OCI-LY3 (cell line): ENCODE measurements around the gene NR2F2.

ENCODE experiments used
- H2AFZ ChIP-seq: fragments of 200-600, 300-600 bp; shearing (Covaris generic); 2 replicates; pipeline ENCODE4 v1.6.0; 2014; ENCODE audit warnings: antibody characterized with exemption, low read depth, low read length
- H3K27ac ChIP-seq: fragments of 200-600, 300-600 bp; sonication (generic); 2 replicates; pipeline ENCODE4 v1.5.1; 2014; ENCODE audit warnings: mild to moderate bottlenecking, low read length, moderate library complexity, mixed read lengths
- H3K27me3 ChIP-seq: fragments of 200-600, 300-600 bp; sonication (generic); 2 replicates; pipeline ENCODE4 v1.6.1; 2014; ENCODE audit warnings: low read depth, low read length, mixed read lengths
- H3K36me3 ChIP-seq: fragments of 200-600, 300-600 bp; sonication (generic); replicated peaks from 2 replicates; pipeline ENCODE3; 2014; ENCODE audit warnings: low read depth, low read length, mixed read lengths
- H3K4me1 ChIP-seq: fragments of 300-600, 200-600 bp; sonication (generic); 2 replicates; pipeline ENCODE4 v1.6.1; 2014; ENCODE audit warnings: low read length, mixed read lengths
- H3K4me2 ChIP-seq: fragments of 200-600, 300-600 bp; sonication (generic); 2 replicates; pipeline ENCODE4 v1.6.1; 2014; ENCODE audit warnings: low read length, mixed read lengths
- H3K4me3 ChIP-seq: fragments of 300-600, 200-600 bp; sonication (generic); 2 replicates; pipeline ENCODE4 v1.5.1; 2014; ENCODE audit warnings: antibody characterized with exemption, mild to moderate bottlenecking, low read length, moderate library complexity
- H3K79me2 ChIP-seq: fragments of 300-600, 200-600 bp; shearing (Covaris generic); 2 replicates; pipeline ENCODE4 v1.6.1; 2014; ENCODE audit warnings: mild to moderate bottlenecking, low read length, mixed read lengths
- H3K9ac ChIP-seq: fragments of 300-600, 200-600 bp; shearing (Covaris generic); 2 replicates; pipeline ENCODE4 v1.6.0; 2014; ENCODE audit warnings: mild to moderate bottlenecking, low read length, moderate library complexity
- H3K9me3 ChIP-seq: fragments of 200-600, 300-600 bp; shearing (Covaris generic); 2 replicates; pipeline ENCODE4 v1.6.1; 2014; ENCODE audit warnings: low read length, mixed read lengths; ENCODE audit not compliant: insufficient read depth
- H4K20me1 ChIP-seq: fragments of 200-600, 300-600 bp; sonication (generic); 2 replicates; pipeline ENCODE4 v1.6.1; 2016; ENCODE audit warnings: low read length, mixed read lengths; ENCODE audit not compliant: insufficient read depth
- CTCF ChIP-seq: fragments of 200-600, 300-600 bp; sonication (generic); IDR thresholded peaks from 2 replicates; pipeline ENCODE4 v1.5.1; 2014; ENCODE audit warnings: antibody characterized with exemption, low read length, low read depth
- EZH2phosphoT487 ChIP-seq: fragments of 200-600 bp; shearing (Covaris generic); IDR thresholded peaks from 2 replicates; pipeline ENCODE4 v1.6.1; 2018; ENCODE audit warnings: antibody characterized with exemption, mixed run types, low read depth

NR2F2 gene

GRCh38 chr15:96314963-96315362, 15.5 kb upstream of the NR2F2 start:
- Histone ChIP-seq H3K9me3 (no peaks in the 10 kb centered on the region), H3K79me2 (no peaks in the 10 kb centered on the region), H2AFZ (no peak overlapping the region), H3K4me3 (no peak overlapping the region), H3K9ac (no peak overlapping the region), H3K4me2 (no peak overlapping the region), H3K4me1 (no peaks in the 10 kb centered on the region), H3K27ac (no peak overlapping the region), H4K20me1 (no peaks in the 10 kb centered on the region), H3K27me3 (peaks cover 8% of the 10 kb centered on the region), H3K36me3 (no peaks in the 10 kb centered on the region)
- TF ChIP-seq CTCF = no peak
- TF ChIP-seq EZH2phosphoT487 = no peak

GRCh38 chr15:96316953-96317629, 13.4 kb upstream of the NR2F2 start:
- TF ChIP-seq EZH2phosphoT487 = no peak
- no peak for TF ChIP-seq CTCF
- Histone ChIP-seq H3K9ac (no peak overlapping the region), H3K9me3 (no peaks in the 10 kb centered on the region), H4K20me1 (no peaks in the 10 kb centered on the region), H3K4me1 (no peaks in the 10 kb centered on the region), H3K36me3 (no peaks in the 10 kb centered on the region), H2AFZ (no peak overlapping the region), H3K4me3 (no peak overlapping the region), H3K4me2 (no peak overlapping the region), H3K27me3 (peaks cover 9% of the 10 kb centered on the region), H3K79me2 (no peaks in the 10 kb centered on the region), H3K27ac (no peak overlapping the region)

- TF ChIP-seq CTCF = no peak
- H3K36me3 ChIP-seq = no peaks in the 10 kb centered on the region
- no peaks in the 10 kb centered on the region for H3K9me3 ChIP-seq
- no peaks in the 10 kb centered on the region for H3K4me1 ChIP-seq
- no peak overlapping the region for H3K9ac ChIP-seq
- no peaks in the 10 kb centered on the region for H3K79me2 ChIP-seq
- H3K27ac ChIP-seq = no peak overlapping the region
- H4K20me1 ChIP-seq = no peaks in the 10 kb centered on the region
- H2AFZ ChIP-seq = no peak overlapping the region
- no peak overlapping the region for H3K4me3 ChIP-seq
- H3K4me2 ChIP-seq = no peak overlapping the region
- peaks cover 17% of the 10 kb centered on the region for H3K27me3 ChIP-seq
Observed at GRCh38 chr15:96320107-96320506, 10.4 kb upstream of the NR2F2 start.

- no peak overlapping the region for H3K4me2 ChIP-seq
- H3K36me3 ChIP-seq = no peaks in the 10 kb centered on the region
- no peaks in the 10 kb centered on the region for H3K79me2 ChIP-seq
- TF ChIP-seq EZH2phosphoT487 (no peak), CTCF (no peak)
- peaks cover 25% of the 10 kb centered on the region for H3K27me3 ChIP-seq
- no peak overlapping the region for H3K27ac ChIP-seq
- H4K20me1 ChIP-seq = no peaks in the 10 kb centered on the region
- H3K9ac ChIP-seq = no peak overlapping the region
- no peak overlapping the region for H3K4me3 ChIP-seq
- no peaks in the 10 kb centered on the region for H3K4me1 ChIP-seq
- H2AFZ ChIP-seq = no peak overlapping the region
- H3K9me3 ChIP-seq = no peaks in the 10 kb centered on the region
Observed at GRCh38 chr15:96320703-96321638, 9.5 kb upstream of the NR2F2 start.
